H1 (cell line): ENCODE results near the gene SAFB. TPM values are rescaled to one million over a fixed set of nuclear protein-coding genes. Genes with fewer than 3 reads are reported as not detected.

Experiments used
- NANOG ChIP-seq: IDR thresholded peaks from 2 replicates; pipeline ENCODE4 v1.6.1; 2011; ENCODE audit warnings: low read length, low read depth, mild to moderate bottlenecking, inconsistent platforms; ENCODE audit not compliant: insufficient read depth, poor library complexity, severe bottlenecking
- RNF2 ChIP-seq: fragments of 200-900, 300-1000 bp; sonication (generic); IDR thresholded peaks from 2 replicates; pipeline ENCODE4 v1.7.1; 2016; ENCODE audit warnings: borderline replicate concordance, low read depth, mild to moderate bottlenecking, antibody characterized with exemption, low read length; ENCODE audit not compliant: poor library complexity, severe bottlenecking; ENCODE audit errors: missing control alignments
- SIX5 ChIP-seq: IDR thresholded peaks from 2 replicates; pipeline ENCODE4 v1.6.1; 2011; ENCODE audit warnings: mild to moderate bottlenecking, low read depth, low read length
- SP1 ChIP-seq: IDR thresholded peaks from 2 replicates; pipeline ENCODE4 v1.6.1; 2011; ENCODE audit warnings: low read depth, low read length
- SRF ChIP-seq: IDR thresholded peaks from 2 replicates; pipeline ENCODE4 v1.6.1; 2011; ENCODE audit warnings: mild to moderate bottlenecking, low read depth, low read length, moderate library complexity
- TAF1 ChIP-seq: IDR thresholded peaks from 2 replicates; pipeline ENCODE4 v1.6.1; 2011; ENCODE audit warnings: mild to moderate bottlenecking, low read depth, low read length
- USF2 ChIP-seq: IDR thresholded peaks from 2 replicates; pipeline ENCODE4 v1.6.1; 2011; ENCODE audit warnings: low read length, improper control_type of control experiment
- ZNF274 ChIP-seq: IDR thresholded peaks from 2 replicates; pipeline ENCODE4 v1.7.0; 2012; ENCODE audit warnings: low read length, borderline replicate concordance; ENCODE audit errors: extremely low read depth
- polyA plus RNA-seq, 7 experiments: library from polyadenylated mRNA; depleted of rRNA in 3 of 7; stranded (reverse) in 5 of 7; unstranded in 2 of 7; fragments of >200 nt in 5 of 7; fragments of 200-250 nt in 2 of 7; gene quantifications; 1 replicate in 5 of 7; 2 replicates in 1 of 7; 4 replicates in 1 of 7; pipeline versions ENCODE4 v1.2.1 to v1.2.3, GENCODE V29; 2011 to 2013; ENCODE audit warnings: missing spikeins in 2 of 7, mixed read lengths in 2 of 7
- total RNA-seq: library from RNA; stranded (reverse); fragmentation: NEBNext Ultra II Directional; extraction: Animal tissue kit (Norgen Biotek cat#: 25700); gene quantifications from 2 replicates; pipeline ENCODE4 v1.2.1, GENCODE V29; 2021

The SAFB gene
- total and polyA plus RNA-seq, 2 of the 8 experiments (the other 6 are each of a cell fraction or from before 2014, with no cell fraction given), result 27.0 to 110 TPM

DNA sequence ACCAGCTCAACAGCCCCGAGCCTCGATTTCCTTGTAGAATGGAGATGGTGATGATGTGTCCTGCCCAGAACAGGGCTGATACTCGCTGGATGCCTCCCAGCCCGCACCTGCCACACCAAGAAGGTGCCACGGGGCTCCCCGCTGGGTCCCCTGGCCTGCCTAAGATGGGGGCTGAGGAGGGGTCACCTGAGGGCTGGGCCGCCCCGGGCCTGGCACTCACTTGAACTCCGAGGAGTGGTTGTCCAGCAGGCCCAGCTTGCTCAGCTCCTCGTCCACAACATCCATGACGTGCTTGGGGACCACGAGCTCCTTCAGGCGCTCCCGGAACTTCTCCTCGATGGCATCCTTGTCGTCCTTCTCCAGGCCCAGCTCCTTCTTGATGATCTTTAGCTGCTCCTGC is 82.7 kb downstream of the SAFB start (continued):
- no peak for TF ChIP-seq USF2
- TF ChIP-seq TAF1, result no peak
- no peak for TF ChIP-seq ZNF274
- no peak for TF ChIP-seq SRF
- TF ChIP-seq SP1, result no peak
- no peak for TF ChIP-seq RNF2
- TF ChIP-seq SIX5, result no peak
- no peak for TF ChIP-seq NANOG
